Suprapubic skin (tissue), 4 donors: ENCODE measurements around the gene NOX3.

Experiments
- POLR2A ChIP-seq, 2 donors: fragments of 450-650 bp; IDR thresholded peaks; one replicate each; pipeline ENCODE4 v1.6.1; 2017; ENCODE audit warnings: antibody characterized with exemption in 2 of 2, mild to moderate bottlenecking in 2 of 2, moderate library complexity in 2 of 2
- POLR2AphosphoS5 ChIP-seq, 3 donors: sonication (generic); formaldehyde crosslinking; IDR thresholded peaks; one replicate each; pipeline ENCODE4 v1.6.1; 2017; ENCODE audit warnings: antibody characterized with exemption in 3 of 3

DNA sequence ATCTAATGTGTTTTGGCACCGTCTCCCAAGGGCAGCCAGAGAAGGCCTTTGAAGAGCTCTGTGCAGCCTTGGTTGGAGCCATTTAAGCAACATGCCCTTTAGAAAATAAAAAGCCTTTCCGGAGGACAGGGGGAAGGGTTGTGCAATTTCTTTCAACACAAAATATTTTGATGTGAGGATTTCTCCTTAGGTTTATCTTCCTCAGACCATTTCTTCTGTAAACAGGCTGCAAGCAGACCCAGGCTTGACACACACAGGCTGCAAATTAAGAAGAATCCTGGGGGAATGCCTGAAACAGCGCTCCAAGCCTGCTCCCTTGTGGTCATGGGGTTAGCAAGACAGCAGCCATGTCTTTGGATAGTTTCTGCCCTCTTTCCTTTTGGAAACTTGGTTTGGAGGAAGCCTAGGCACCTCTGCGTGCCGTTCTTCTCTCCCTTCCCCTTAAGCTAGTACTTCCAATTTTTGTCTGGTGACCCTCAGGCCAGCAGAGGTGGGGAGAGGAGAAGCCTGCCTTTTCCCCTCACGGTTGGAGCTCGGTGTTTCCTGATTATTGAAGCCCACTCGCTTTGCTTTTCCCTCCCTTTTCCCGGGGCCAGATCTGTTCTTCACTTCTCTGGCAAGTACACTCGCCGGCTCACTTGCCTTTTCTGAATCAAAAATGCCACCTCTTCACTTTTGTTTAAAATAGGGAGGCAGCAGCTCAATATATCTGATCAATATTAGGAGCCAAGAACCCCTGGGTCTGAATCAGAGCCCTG is 39.6 kb upstream of the NOX3 start:
- no peak for TF ChIP-seq POLR2AphosphoS5 (IDR thresholded peaks at IDR 0.05)
- TF ChIP-seq POLR2A (IDR thresholded peaks at IDR 0.05): no peak
